CD4-positive, alpha-beta T cell (primary cell): ENCODE data around the gene SGO2. TPM values are rescaled to one million over a fixed set of nuclear protein-coding genes. Genes with fewer than 3 reads are reported as not detected.

Experiments
- ATAC-seq: fragments of 200-7000 bp; cut with Tn5 transposase; one replicate; pipeline ENCODE4 v1.10.0; 2022; ENCODE audit warnings: mild to moderate bottlenecking; ENCODE audit not compliant: poor library complexity
- CTCF ChIA-PET: fragments of 350-600 bp; sonication (Branson Sonifier 250); formaldehyde crosslinking; loops from one replicate; lab custom pipeline; 2021; ENCODE audit warnings: antibody characterized with exemption, inconsistent platforms; lab: Charles Lee
- POLR2A ChIA-PET: fragments of 350-600 bp; sonication (Branson Sonifier 250); formaldehyde crosslinking; loops from one replicate; lab custom pipeline; 2021; ENCODE audit warnings: antibody characterized with exemption, inconsistent platforms; lab: Charles Lee
- DNase-seq, 14 experiments: peaks; one replicate each; pipeline ENCODE4 v3.0.0-alpha.2; 2013 to 2020; ENCODE audit warnings: mixed read lengths in 2 of 14
- H3K27ac ChIP-seq, 2 donors: one replicate each; pipeline versions ENCODE4 v1.5.1 to v1.7.0; 2013; ENCODE audit warnings: low read length in 2 of 2, low read depth in 1 of 2, mild to moderate bottlenecking in 1 of 2
- H3K27me3 ChIP-seq, 2 experiments: 1 replicate in 1 of 2; 2 replicates in 1 of 2; pipeline versions ENCODE4 v1.6.1 to v1.7.0; 2013; ENCODE audit warnings: low read length in 2 of 2, control low read depth in 1 of 2, mild to moderate bottlenecking in 1 of 2, moderate library complexity in 1 of 2; ENCODE audit not compliant: insufficient read depth in 2 of 2, control insufficient read depth in 1 of 2
- H3K36me3 ChIP-seq: one replicate; pipeline ENCODE4 v1.6.1; 2013; ENCODE audit warnings: low read length, control low read depth; ENCODE audit not compliant: insufficient read depth
- H3K4me1 ChIP-seq: one replicate; pipeline ENCODE4 v1.6.1; 2013; ENCODE audit warnings: low read length, control low read depth; ENCODE audit not compliant: insufficient read depth
- H3K4me3 ChIP-seq: one replicate; pipeline ENCODE4 v1.5.1; 2013; ENCODE audit warnings: mild to moderate bottlenecking, low read length, moderate library complexity
- H3K9me3 ChIP-seq, 2 experiments: 1 replicate in 1 of 2; 2 replicates in 1 of 2; pipeline versions ENCODE4 v1.6.1 to v1.7.0; 2013; ENCODE audit warnings: low read length in 2 of 2, mild to moderate bottlenecking in 2 of 2, control low read depth in 1 of 2, moderate library complexity in 1 of 2; ENCODE audit not compliant: control insufficient read depth in 1 of 2, insufficient read depth in 1 of 2
- H3K27ac Mint-ChIP-seq: one replicate; pipeline ENCODE4 v1.8.0; 2020; ENCODE audit warnings: mixed read lengths
- H3K27me3 Mint-ChIP-seq: one replicate; pipeline ENCODE4 v1.8.0; 2021; ENCODE audit warnings: mixed read lengths
- H3K36me3 Mint-ChIP-seq: one replicate; pipeline ENCODE4 v1.8.0; 2021; ENCODE audit warnings: low read depth, mixed read lengths
- H3K4me1 Mint-ChIP-seq: one replicate; pipeline ENCODE4 v1.8.0; 2021; ENCODE audit warnings: low read depth, mixed read lengths
- H3K4me3 Mint-ChIP-seq: one replicate; pipeline ENCODE4 v1.8.0; 2020; ENCODE audit warnings: mild to moderate bottlenecking, mixed read lengths
- H3K9me3 Mint-ChIP-seq: one replicate; pipeline ENCODE4 v1.8.0; 2020; ENCODE audit warnings: mixed read lengths
- intact Hi-C, 2 experiments: fragments of 100-400 bp; cut with DNase I in 1 of 2; cut with micrococcal nuclease in 1 of 2; formaldehyde crosslinking; loops; one replicate each; pipeline versions ENCODE4 v1.15.1 to v1.9.0; 2023 to 2025; cut with DNase I, micrococcal nuclease
- total RNA-seq, 174 experiments: library from RNA in 2 of 174; stranded (reverse) in 2 of 174; gene quantifications; one replicate each; pipeline ENCODE4 v1.2.3 and lab custom pipeline; 2021 to 2026
- TF ChIP-seq, protein P1 (sequence below): fragments of 200-600 bp; IDR thresholded peaks from one replicate; pipeline ENCODE4 v1.8.0; 2022; ENCODE audit warnings: antibody characterized with exemption, mild to moderate bottlenecking

Gene SGO2
- total RNA-seq, 2 experiments from 2014 or later = 0.64 to 0.74 TPM

DNA sequence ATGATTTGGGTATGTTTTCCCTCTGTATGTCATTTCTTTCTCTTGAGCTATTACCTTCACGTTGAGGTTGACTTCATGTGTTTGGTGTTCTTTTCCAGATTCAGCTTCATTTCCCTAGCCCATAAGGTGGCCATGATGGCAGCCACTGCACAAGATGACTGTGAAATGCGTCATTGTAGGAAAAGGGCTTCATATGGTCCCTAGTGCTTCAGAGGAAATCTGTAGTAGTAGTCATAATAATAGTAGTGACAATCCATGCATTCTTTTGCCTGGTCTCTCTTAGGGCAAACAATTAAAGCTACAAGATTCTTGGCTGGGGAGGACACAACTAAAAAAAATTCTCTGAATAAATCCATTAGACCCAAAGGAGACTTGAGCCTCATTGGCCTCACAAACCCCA is 88.2 kb downstream of the SGO2 start:
- CTCF ChIA-PET = no interaction called here
- Mint-ChIP-seq H3K27ac (no peak overlapping the region), H3K4me1 (no peaks in the 10 kb centered on the region), H3K9me3 (no peaks in the 10 kb centered on the region), H3K27me3 (no peaks in the 10 kb centered on the region), H3K4me3 (no peak overlapping the region), H3K36me3 (no peaks in the 10 kb centered on the region)
- TF ChIP-seq, protein P1, sequence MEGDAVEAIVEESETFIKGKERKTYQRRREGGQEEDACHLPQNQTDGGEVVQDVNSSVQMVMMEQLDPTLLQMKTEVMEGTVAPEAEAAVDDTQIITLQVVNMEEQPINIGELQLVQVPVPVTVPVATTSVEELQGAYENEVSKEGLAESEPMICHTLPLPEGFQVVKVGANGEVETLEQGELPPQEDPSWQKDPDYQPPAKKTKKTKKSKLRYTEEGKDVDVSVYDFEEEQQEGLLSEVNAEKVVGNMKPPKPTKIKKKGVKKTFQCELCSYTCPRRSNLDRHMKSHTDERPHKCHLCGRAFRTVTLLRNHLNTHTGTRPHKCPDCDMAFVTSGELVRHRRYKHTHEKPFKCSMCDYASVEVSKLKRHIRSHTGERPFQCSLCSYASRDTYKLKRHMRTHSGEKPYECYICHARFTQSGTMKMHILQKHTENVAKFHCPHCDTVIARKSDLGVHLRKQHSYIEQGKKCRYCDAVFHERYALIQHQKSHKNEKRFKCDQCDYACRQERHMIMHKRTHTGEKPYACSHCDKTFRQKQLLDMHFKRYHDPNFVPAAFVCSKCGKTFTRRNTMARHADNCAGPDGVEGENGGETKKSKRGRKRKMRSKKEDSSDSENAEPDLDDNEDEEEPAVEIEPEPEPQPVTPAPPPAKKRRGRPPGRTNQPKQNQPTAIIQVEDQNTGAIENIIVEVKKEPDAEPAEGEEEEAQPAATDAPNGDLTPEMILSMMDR = no peak
- Histone ChIP-seq H3K27ac (no peak overlapping the region), H3K27me3 (no peaks in the 10 kb centered on the region), H3K36me3 (no peaks in the 10 kb centered on the region), H3K4me1 (no peaks in the 10 kb centered on the region), H3K9me3 (no peaks in the 10 kb centered on the region), H3K4me3 (no peak overlapping the region)
- ATAC-seq = no peak
- intact Hi-C loops = no loop called here
- POLR2A ChIA-PET = no interaction called here
- no peak for DNase-seq

DNA sequence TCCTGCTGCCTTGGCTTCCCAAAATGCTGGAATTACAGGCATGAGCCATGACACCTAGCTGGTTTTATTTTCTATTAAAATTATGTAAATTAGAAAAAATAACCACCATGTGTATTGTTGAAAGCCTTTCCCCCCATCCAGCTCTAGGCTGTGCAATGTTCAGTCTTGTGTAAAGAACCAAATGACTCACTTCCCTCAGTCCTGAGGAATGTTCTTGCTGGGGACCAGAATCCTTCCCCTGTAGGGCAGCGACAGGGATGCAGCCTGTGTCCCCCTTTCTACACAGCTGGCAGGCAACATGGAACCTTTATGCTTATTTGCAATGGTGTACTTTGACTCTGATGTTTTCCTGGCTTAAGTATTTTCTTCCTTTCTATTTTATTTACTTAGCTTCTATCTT is 89.2 kb downstream of the SGO2 start:
- CTCF ChIA-PET = no interaction called here
- H3K4me3 Mint-ChIP-seq = no peak overlapping the region
- POLR2A ChIA-PET = no interaction called here
- DNase-seq (no peak), ATAC-seq (no peak)
- no peaks in the 10 kb centered on the region for H3K27me3 ChIP-seq
- no peaks in the 10 kb centered on the region for H3K36me3 Mint-ChIP-seq
- no peak overlapping the region for H3K4me3 ChIP-seq
- intact Hi-C loops = no loop called here
- H3K27me3 Mint-ChIP-seq = no peaks in the 10 kb centered on the region
- no peaks in the 10 kb centered on the region for H3K9me3 ChIP-seq
- no peak overlapping the region for H3K27ac Mint-ChIP-seq
- H3K4me1 Mint-ChIP-seq = no peaks in the 10 kb centered on the region
- no peaks in the 10 kb centered on the region for H3K9me3 Mint-ChIP-seq
- no peaks in the 10 kb centered on the region for H3K4me1 ChIP-seq
- H3K36me3 ChIP-seq = no peaks in the 10 kb centered on the region
- no peak overlapping the region for H3K27ac ChIP-seq
- TF ChIP-seq, protein P1 = no peak

DNA sequence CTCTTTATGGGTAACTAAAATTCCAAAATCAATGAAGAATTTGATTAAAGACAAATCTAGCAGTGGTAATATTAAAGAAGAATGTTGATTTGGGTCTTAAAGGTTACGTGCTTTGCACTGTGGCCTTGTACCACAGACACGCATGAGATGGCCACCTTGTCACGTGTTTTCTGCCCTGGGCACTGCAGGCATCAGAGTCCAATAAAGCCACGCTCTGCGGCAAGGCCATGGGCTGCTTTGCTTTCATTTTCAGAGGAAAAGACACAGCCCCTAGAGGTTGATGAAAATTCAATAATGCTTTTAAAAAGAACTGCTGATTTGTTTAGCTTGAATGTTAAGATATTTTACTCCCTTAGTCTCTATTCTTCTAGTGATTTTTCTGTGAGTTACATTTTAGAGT is 90.2 kb downstream of the SGO2 start:
- Mint-ChIP-seq H3K4me3 (no peak overlapping the region), H3K36me3 (no peaks in the 10 kb centered on the region), H3K27ac (no peak overlapping the region), H3K4me1 (no peaks in the 10 kb centered on the region), H3K9me3 (no peaks in the 10 kb centered on the region), H3K27me3 (no peaks in the 10 kb centered on the region)
- ChIA-PET POLR2A (no interaction called here), CTCF (no interaction called here)
- Histone ChIP-seq H3K27ac (no peak overlapping the region), H3K4me3 (no peak overlapping the region), H3K36me3 (no peaks in the 10 kb centered on the region), H3K4me1 (no peaks in the 10 kb centered on the region), H3K9me3 (no peaks in the 10 kb centered on the region), H3K27me3 (no peaks in the 10 kb centered on the region)
- ATAC-seq = no peak
- intact Hi-C loops = no loop called here
- TF ChIP-seq, protein P1 = no peak
- DNase-seq = no peak
